GM23338 (cell line): ENCODE results near the gene ATP9A. TPM values are rescaled to one million over a fixed set of nuclear protein-coding genes. Genes with fewer than 3 reads are reported as not detected.

Experiments used
- ATAC-seq: fragments of 200-7000 bp; cut with Tn5 transposase; 3 replicates; pipeline ENCODE4 v1.9.1; 2020
- DNase-seq: peaks from one replicate; pipeline ENCODE4 v3.0.0-alpha.2; 2015; ENCODE audit warnings: low spot score
- H2AFZ ChIP-seq: fragments of 200-600 bp; sonication (generic); 2 replicates; pipeline ENCODE4 v1.8.0; 2016; ENCODE audit warnings: antibody characterized with exemption, mild to moderate bottlenecking, moderate library complexity
- H3F3A ChIP-seq: fragments of 200-600 bp; sonication (generic); replicated peaks from 2 replicates; pipeline ENCODE4 v1.8.0; 2017; ENCODE audit warnings: antibody characterized with exemption, mixed run types, low read depth
- H3K27ac ChIP-seq: fragments of 200-600 bp; sonication (generic); 2 replicates; pipeline ENCODE4 v1.6.1; 2016; ENCODE audit warnings: low read depth
- H3K27me3 ChIP-seq: fragments of 200-600 bp; sonication (generic); 2 replicates; pipeline ENCODE4 v1.8.0; 2016; ENCODE audit warnings: mild to moderate bottlenecking, mixed run types, moderate library complexity; ENCODE audit not compliant: insufficient read depth
- H3K36me3 ChIP-seq: fragments of 200-600 bp; sonication (generic); 2 replicates; pipeline ENCODE4 v1.8.0; 2016; ENCODE audit warnings: mild to moderate bottlenecking; ENCODE audit not compliant: insufficient read depth
- H3K4me1 ChIP-seq: fragments of 200-600 bp; sonication (generic); 2 replicates; pipeline ENCODE4 v1.8.0; 2016; ENCODE audit warnings: mild to moderate bottlenecking, moderate library complexity; ENCODE audit not compliant: insufficient read depth
- H3K4me2 ChIP-seq: fragments of 200-600 bp; sonication (generic); 2 replicates; pipeline ENCODE4 v1.7.1; 2017; ENCODE audit warnings: mixed run types
- H3K4me3 ChIP-seq: fragments of 200-600 bp; sonication (generic); 2 replicates; pipeline ENCODE4 v1.6.1; 2016; ENCODE audit warnings: mixed run types
- H3K79me2 ChIP-seq: fragments of 200-600 bp; sonication (generic); replicated peaks from 2 replicates; pipeline ENCODE4 v1.8.0; 2017; ENCODE audit warnings: mild to moderate bottlenecking; ENCODE audit not compliant: insufficient read depth
- H3K9me2 ChIP-seq: fragments of 200-600 bp; sonication (generic); 2 replicates; pipeline ENCODE4 v1.8.0; 2017; ENCODE audit not compliant: insufficient read depth
- H4K20me1 ChIP-seq: fragments of 200-600 bp; sonication (generic); replicated peaks from 2 replicates; pipeline ENCODE4 v1.8.0; 2017; ENCODE audit warnings: mild to moderate bottlenecking; ENCODE audit not compliant: insufficient read depth
- H3K27ac Mint-ChIP-seq: 2 replicates; pipeline ENCODE4 v1.8.0; 2020; ENCODE audit warnings: inconsistent platforms, mild to moderate bottlenecking, moderate library complexity, mixed read lengths
- H3K27me3 Mint-ChIP-seq: 3 replicates; pipeline ENCODE4 v1.8.0; 2022; ENCODE audit warnings: low read depth, mild to moderate bottlenecking, moderate library complexity, mixed read lengths, inconsistent platforms; ENCODE audit not compliant: insufficient read depth, poor library complexity
- H3K36me3 Mint-ChIP-seq: 3 replicates; pipeline ENCODE4 v1.8.0; 2021; ENCODE audit warnings: low read depth, mild to moderate bottlenecking, inconsistent platforms, moderate library complexity, mixed read lengths
- H3K4me1 Mint-ChIP-seq: 3 replicates; pipeline ENCODE4 v1.8.0; 2020; ENCODE audit warnings: mild to moderate bottlenecking, inconsistent platforms, mixed read lengths
- H3K4me3 Mint-ChIP-seq: 3 replicates; pipeline ENCODE4 v1.8.0; 2021; ENCODE audit warnings: moderate library complexity, mild to moderate bottlenecking, inconsistent platforms, mixed read lengths
- H3K9me3 Mint-ChIP-seq: 3 replicates; pipeline ENCODE4 v1.8.0; 2020; ENCODE audit warnings: moderate library complexity, mild to moderate bottlenecking, inconsistent platforms, mixed read lengths
- CREB1 ChIP-seq: fragments of 250-450 bp; sonication (Bioruptor Pico); IDR thresholded peaks from 2 replicates; pipeline ENCODE4 v1.5.0; 2020; ENCODE audit warnings: low read depth, mild to moderate bottlenecking, moderate library complexity
- JUNB ChIP-seq: IDR thresholded peaks from one replicate; pipeline ENCODE4 v1.6.1; 2016; ENCODE audit warnings: antibody characterized with exemption; ENCODE audit not compliant: unreplicated experiment
- NANOG ChIP-seq: IDR thresholded peaks from 2 replicates; pipeline ENCODE4 v1.6.1; 2016; ENCODE audit warnings: antibody characterized with exemption, borderline replicate concordance
- POLR2AphosphoS5 ChIP-seq: IDR thresholded peaks from 2 replicates; pipeline ENCODE4 v1.6.1; 2016; ENCODE audit warnings: antibody characterized with exemption, low read depth
- ZNF114 ChIP-seq: fragments of 250-450 bp; sonication (Bioruptor Pico); IDR thresholded peaks from 2 replicates; pipeline ENCODE4 v1.5.0; 2020; ENCODE audit warnings: mild to moderate bottlenecking, moderate library complexity
- ZNF331 ChIP-seq: fragments of 250-450 bp; sonication (Bioruptor Pico); IDR thresholded peaks from 2 replicates; pipeline ENCODE4 v1.5.0; 2020; ENCODE audit warnings: low read depth, mild to moderate bottlenecking, moderate library complexity
- polyA plus RNA-seq: library from polyadenylated mRNA; unstranded; fragments of >200 nt; fragmentation: Nextera tagmentation; extraction: Ambion mirVana; gene quantifications from 2 replicates; pipeline ENCODE4 v1.2.1, GENCODE V29; 2016
- total RNA-seq: library from RNA; depleted of rRNA; stranded (reverse); fragments of >200 nt; shearing (Covaris generic); gene quantifications from 2 replicates; pipeline ENCODE4 v1.2.3, GENCODE V29; 2014
- TF ChIP-seq, protein P1 (sequence below): fragments of 250-450 bp; sonication (Bioruptor Pico); IDR thresholded peaks from 2 replicates; pipeline ENCODE4 v1.5.0; 2020; ENCODE audit warnings: mild to moderate bottlenecking, moderate library complexity

ATP9A gene
- total and polyA plus RNA-seq, 2 experiments from 2014 or later, result 0.94 to 5.9 TPM

DNA sequence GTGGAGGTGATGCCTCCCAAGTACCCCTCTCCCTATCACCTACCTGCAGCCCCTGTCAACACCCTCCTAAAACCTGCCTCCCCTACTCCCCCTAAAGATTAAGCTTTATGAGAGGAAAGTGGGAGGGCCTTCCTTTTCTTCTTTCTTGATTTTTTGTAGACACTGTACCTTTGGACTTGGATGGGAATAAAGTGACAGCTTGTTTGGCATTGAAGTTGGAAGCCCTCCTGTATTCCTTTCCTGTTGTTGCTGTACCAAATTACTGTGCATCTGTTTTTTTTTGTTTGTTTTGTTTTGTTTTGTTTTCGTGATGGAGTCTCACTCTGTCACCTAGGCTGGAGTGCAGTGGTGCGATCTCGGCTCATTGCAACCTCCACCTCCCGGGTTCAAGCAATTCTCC lies 126.3 kb downstream of the ATP9A start (continued):
- TF ChIP-seq, protein P1, sequence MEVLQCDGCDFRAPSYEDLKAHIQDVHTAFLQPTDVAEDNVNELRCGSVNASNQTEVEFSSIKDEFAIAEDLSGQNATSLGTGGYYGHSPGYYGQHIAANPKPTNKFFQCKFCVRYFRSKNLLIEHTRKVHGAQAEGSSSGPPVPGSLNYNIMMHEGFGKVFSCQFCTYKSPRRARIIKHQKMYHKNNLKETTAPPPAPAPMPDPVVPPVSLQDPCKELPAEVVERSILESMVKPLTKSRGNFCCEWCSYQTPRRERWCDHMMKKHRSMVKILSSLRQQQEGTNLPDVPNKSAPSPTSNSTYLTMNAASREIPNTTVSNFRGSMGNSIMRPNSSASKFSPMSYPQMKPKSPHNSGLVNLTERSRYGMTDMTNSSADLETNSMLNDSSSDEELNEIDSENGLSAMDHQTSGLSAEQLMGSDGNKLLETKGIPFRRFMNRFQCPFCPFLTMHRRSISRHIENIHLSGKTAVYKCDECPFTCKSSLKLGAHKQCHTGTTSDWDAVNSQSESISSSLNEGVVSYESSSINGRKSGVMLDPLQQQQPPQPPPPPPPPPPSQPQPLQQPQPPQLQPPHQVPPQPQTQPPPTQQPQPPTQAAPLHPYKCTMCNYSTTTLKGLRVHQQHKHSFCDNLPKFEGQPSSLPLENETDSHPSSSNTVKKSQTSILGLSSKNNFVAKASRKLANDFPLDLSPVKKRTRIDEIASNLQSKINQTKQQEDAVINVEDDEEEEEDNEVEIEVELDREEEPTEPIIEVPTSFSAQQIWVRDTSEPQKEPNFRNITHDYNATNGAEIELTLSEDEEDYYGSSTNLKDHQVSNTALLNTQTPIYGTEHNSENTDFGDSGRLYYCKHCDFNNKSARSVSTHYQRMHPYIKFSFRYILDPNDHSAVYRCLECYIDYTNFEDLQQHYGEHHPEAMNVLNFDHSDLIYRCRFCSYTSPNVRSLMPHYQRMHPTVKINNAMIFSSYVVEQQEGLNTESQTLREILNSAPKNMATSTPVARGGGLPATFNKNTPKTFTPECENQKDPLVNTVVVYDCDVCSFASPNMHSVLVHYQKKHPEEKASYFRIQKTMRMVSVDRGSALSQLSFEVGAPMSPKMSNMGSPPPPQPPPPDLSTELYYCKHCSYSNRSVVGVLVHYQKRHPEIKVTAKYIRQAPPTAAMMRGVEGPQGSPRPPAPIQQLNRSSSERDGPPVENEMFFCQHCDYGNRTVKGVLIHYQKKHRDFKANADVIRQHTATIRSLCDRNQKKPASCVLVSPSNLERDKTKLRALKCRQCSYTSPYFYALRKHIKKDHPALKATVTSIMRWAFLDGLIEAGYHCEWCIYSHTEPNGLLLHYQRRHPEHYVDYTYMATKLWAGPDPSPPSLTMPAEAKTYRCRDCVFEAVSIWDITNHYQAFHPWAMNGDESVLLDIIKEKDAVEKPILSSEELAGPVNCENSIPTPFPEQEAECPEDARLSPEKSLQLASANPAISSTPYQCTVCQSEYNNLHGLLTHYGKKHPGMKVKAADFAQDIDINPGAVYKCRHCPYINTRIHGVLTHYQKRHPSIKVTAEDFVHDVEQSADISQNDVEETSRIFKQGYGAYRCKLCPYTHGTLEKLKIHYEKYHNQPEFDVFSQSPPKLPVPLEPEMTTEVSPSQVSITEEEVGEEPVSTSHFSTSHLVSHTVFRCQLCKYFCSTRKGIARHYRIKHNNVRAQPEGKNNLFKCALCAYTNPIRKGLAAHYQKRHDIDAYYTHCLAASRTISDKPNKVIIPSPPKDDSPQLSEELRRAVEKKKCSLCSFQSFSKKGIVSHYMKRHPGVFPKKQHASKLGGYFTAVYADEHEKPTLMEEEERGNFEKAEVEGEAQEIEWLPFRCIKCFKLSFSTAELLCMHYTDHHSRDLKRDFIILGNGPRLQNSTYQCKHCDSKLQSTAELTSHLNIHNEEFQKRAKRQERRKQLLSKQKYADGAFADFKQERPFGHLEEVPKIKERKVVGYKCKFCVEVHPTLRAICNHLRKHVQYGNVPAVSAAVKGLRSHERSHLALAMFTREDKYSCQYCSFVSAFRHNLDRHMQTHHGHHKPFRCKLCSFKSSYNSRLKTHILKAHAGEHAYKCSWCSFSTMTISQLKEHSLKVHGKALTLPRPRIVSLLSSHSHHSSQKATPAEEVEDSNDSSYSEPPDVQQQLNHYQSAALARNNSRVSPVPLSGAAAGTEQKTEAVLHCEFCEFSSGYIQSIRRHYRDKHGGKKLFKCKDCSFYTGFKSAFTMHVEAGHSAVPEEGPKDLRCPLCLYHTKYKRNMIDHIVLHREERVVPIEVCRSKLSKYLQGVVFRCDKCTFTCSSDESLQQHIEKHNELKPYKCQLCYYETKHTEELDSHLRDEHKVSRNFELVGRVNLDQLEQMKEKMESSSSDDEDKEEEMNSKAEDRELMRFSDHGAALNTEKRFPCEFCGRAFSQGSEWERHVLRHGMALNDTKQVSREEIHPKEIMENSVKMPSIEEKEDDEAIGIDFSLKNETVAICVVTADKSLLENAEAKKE (CRISPR knock-in tag), result no peak

DNA sequence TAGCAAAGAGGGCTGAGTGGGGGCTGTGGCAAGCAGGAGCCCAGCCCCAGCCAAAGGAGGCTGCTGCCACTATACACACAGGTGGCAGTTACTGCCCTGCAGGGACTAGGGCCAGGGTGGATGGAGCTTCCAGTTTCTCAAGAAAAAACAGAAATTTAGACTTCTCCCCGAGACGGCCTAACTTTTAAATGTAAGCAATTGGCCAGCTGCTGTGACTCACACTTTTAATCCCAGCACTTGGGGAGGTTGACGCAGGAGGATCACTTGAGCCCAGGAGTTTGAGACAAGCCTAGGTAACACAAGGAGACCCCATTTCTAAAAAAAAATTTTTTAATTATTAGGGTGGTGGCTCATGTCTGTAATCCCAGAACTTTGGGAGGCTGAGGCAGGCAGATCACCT lies 127.4 kb downstream of the ATP9A start:
- Histone ChIP-seq H3K79me2 (no peaks in the 10 kb centered on the region), H3K27ac (no peak overlapping the region), H3K9me2 (no peaks in the 10 kb centered on the region), H3K36me3 (no peaks in the 10 kb centered on the region), H4K20me1 (no peaks in the 10 kb centered on the region), H3K27me3 (no peaks in the 10 kb centered on the region), H3K4me2 (no peak overlapping the region), H2AFZ (no peak overlapping the region), H3K4me1 (no peaks in the 10 kb centered on the region), H3K4me3 (no peak overlapping the region), H3F3A (no peaks in the 10 kb centered on the region)
- Mint-ChIP-seq H3K4me1 (peaks cover 10% of the 10 kb centered on the region), H3K36me3 (no peaks in the 10 kb centered on the region), H3K4me3 (no peak overlapping the region), H3K27me3 (peaks cover 8% of the 10 kb centered on the region), H3K9me3 (no peaks in the 10 kb centered on the region), H3K27ac (no peak overlapping the region)
- ATAC-seq (no peak), DNase-seq (no peak)
- no peak for TF ChIP-seq POLR2AphosphoS5
- no peak for TF ChIP-seq ZNF114 (CRISPR knock-in tag)
- TF ChIP-seq, protein P1 (CRISPR knock-in tag), result no peak
- no peak for TF ChIP-seq NANOG
- no peak for TF ChIP-seq ZNF331 (CRISPR knock-in tag)
- no peak for TF ChIP-seq CREB1 (CRISPR knock-in tag)
- no peak for TF ChIP-seq JUNB
